Measurements from ENCODE around the gene TAP2.
A peak's percentile ranks its signal among the peaks of the same experiment; 100 is the strongest.

TAP2 gene

GRCh38 chr6:32853541-32854375 lies 15.2 kb upstream of the TAP2 start, which contains the start of the genes PSMB9 and TAP1:
Gene PSMB9 (plus strand): TSS chr6:32854192. CDS start chr6:32854230, 38 bp downstream.
Gene TAP1 (minus strand): TSS chr6:32853704. CDS start chr6:32853636, 68 bp downstream.
- peak; percentile 97 for DNase-seq

- peak; percentile 63 for DNase-seq
Observed at GRCh38 chr6:32852844-32853540, 14.5 kb upstream of the TAP2 start.

- peak; percentile 44 for DNase-seq
Observed at GRCh38 chr6:32852018-32852843, 13.7 kb upstream of the TAP2 start.

- DNase-seq = no peak
Observed at GRCh38 chr6:32851025-32851424, 12.5 kb upstream of the TAP2 start.

- no peak for DNase-seq
Observed at GRCh38 chr6:32849126-32849525, 10.6 kb upstream of the TAP2 start.

GRCh38 chr6:32847795-32848194 lies 9.3 kb upstream of the TAP2 start:
- no peak for DNase-seq

GRCh38 chr6:32847004-32847403 lies 8.5 kb upstream of the TAP2 start:
- no peak for DNase-seq

- DNase-seq = peak; percentile 64
Observed at GRCh38 chr6:32845384-32845884, 6.9 kb upstream of the TAP2 start.

GRCh38 chr6:32844839-32845383 lies 6.4 kb upstream of the TAP2 start:
- no peak for DNase-seq

GRCh38 chr6:32843979-32844838 lies 5.7 kb upstream of the TAP2 start, which contains the start of gene PSMB8:
Gene PSMB8 (minus strand): TSS chr6:32844047. CDS start chr6:32843996, 51 bp downstream.
- DNase-seq = peak; percentile 99

GRCh38 chr6:32843331-32843978 lies 4.9 kb upstream of the TAP2 start:
- peak; percentile 36 for DNase-seq

GRCh38 chr6:32842690-32843089 lies 4.2 kb upstream of the TAP2 start:
- DNase-seq = no peak

- DNase-seq = no peak
Observed at GRCh38 chr6:32842021-32842650, 3.6 kb upstream of the TAP2 start.

GRCh38 chr6:32840604-32841246 lies 2.2 kb upstream of the TAP2 start:
- peak; percentile 61 for DNase-seq

GRCh38 chr6:32839356-32839755 lies 817 bp upstream of the TAP2 start:
- no peak for DNase-seq

GRCh38 chr6:32837651-32838113 lies 857 bp downstream of the TAP2 start:
- no peak for DNase-seq

- no peak for DNase-seq
Observed at GRCh38 chr6:32836873-32837272, 1.7 kb downstream of the TAP2 start.

- no peak for DNase-seq
Observed at GRCh38 chr6:32835167-32835893, 3.2 kb downstream of the TAP2 start.

GRCh38 chr6:32833664-32834063 lies 4.9 kb downstream of the TAP2 start:
- DNase-seq = no peak

Measured in CD4-positive, alpha-beta T cell treated with Interleukin-21 for 1 hour (primary cell).